Motor neuron (in vitro differentiated cells): ENCODE data around the gene TMOD3. TPM values are rescaled to one million over a fixed set of nuclear protein-coding genes. Genes with fewer than 3 reads are reported as not detected.

Experiments
- ATAC-seq, 8 experiments: fragments of 200-7000 bp; cut with Tn5 transposase; replicated peaks in 6 of 8; 2 replicates each; pipeline ENCODE4 v1.8.0; 2021; ENCODE audit warnings: mild to moderate bottlenecking in 8 of 8, moderate library complexity in 8 of 8
- H3K27ac ChIP-seq, 2 donors: fragments of 250-450 bp; sonication (Bioruptor Pico); 2 replicates each; pipeline ENCODE4 v1.9.0; 2021; ENCODE audit warnings: antibody characterized with exemption in 2 of 2, mild to moderate bottlenecking in 2 of 2, moderate library complexity in 1 of 2
- H3K4me1 ChIP-seq, 2 donors: fragments of 250-450 bp; sonication (Bioruptor Pico); replicated peaks in 1 of 2; 2 replicates each; pipeline ENCODE4 v1.6.1; 2021; ENCODE audit warnings: antibody characterized with exemption in 2 of 2, mild to moderate bottlenecking in 2 of 2, moderate library complexity in 1 of 2
- H3K4me3 ChIP-seq, 5 donors: fragments of 250-450 bp; sonication (Bioruptor Pico); 2 replicates each; pipeline ENCODE4 v1.9.0; 2021; ENCODE audit warnings: antibody characterized with exemption in 5 of 5, mild to moderate bottlenecking in 5 of 5, moderate library complexity in 4 of 5
- WGBS, 10 experiments: fragments of 450-650 bp; shearing (Covaris generic); methylation state at CpG; one replicate each; pipeline ENCODE4 v1.0.0; 2022; 5-methylcytosine and 5-hydroxymethylcytosine counted together
- in situ Hi-C, 9 experiments: fragments of 400-800 bp; cut with MboI; loops; one replicate each; pipeline ENCODE4 v1.15.0; 2021; ENCODE audit warnings: low sequenced_read_pairs in 9 of 9, low pct_unique_long_range_greater_than_20kb in 2 of 9; ENCODE audit not compliant: unreplicated experiment in 9 of 9
- total RNA-seq, 8 experiments: library from RNA; unstranded; fragments of 300-600 nt; gene quantifications; 2 replicates each; pipeline versions ENCODE4 v1.2.3 to v1.2.4, GENCODE V29; 2022

The TMOD3 gene
- total RNA-seq, 8 experiments from 2014 or later, result 10.2 to 43.6 (median 23.0) TPM

- Histone ChIP-seq H3K4me3 (no peak overlapping the region), H3K27ac (no peak overlapping the region), H3K4me1 (peaks cover 0 to 6% of the 10 kb centered on the region in 2 donors)
- in situ Hi-C loops, result no loop called here
- WGBS, 10 experiments, result 17 to 54% (median 47%) methylated on average over 1 to 3 of the region's 3 CpGs; no CpG with 5 or more reads in 1 of the 10 experiments
- peak in 3 of 8 experiments; percentile 53 to 68 (median 54) for ATAC-seq
These were observed 28.0 kb upstream of the TMOD3 start for GRCh38 chr15:51801391-51801835.

GRCh38 chr15:51802593-51802992 lies 26.9 kb upstream of the TMOD3 start:
- Histone ChIP-seq H3K4me3 (no peak overlapping the region), H3K4me1 (peaks cover 0 to 6% of the 10 kb centered on the region in 2 donors), H3K27ac (no peak overlapping the region)
- 78 to 96% (median 91%) methylated on average over 2 to 5 of the region's 5 CpGs; no CpG with 5 or more reads in 2 of the 10 experiments for WGBS, 10 experiments
- in situ Hi-C loops, result no loop called here
- no peak for ATAC-seq

- Histone ChIP-seq H3K27ac (no peak overlapping the region), H3K4me3 (no peak overlapping the region), H3K4me1 (peaks cover 0 to 2% of the 10 kb centered on the region in 2 donors)
- in situ Hi-C loops, result no loop called here
- WGBS, 10 experiments, result 76 to 100% (median 90%) methylated on average over 1 to 2 of the region's 2 CpGs; no CpG with 5 or more reads in 1 of the 10 experiments
- ATAC-seq, result peak in 1 of 8 experiments; percentile 32
These were observed 25.5 kb upstream of the TMOD3 start for GRCh38 chr15:51803965-51804364.

- ATAC-seq, result no peak
- Histone ChIP-seq H3K4me1 (no peaks in the 10 kb centered on the region), H3K27ac (no peak overlapping the region), H3K4me3 (no peak overlapping the region)
- 42 to 100% (median 87%) methylated on average over 1 to 2 of the region's 2 CpGs; no CpG with 5 or more reads in 2 of the 10 experiments for WGBS, 10 experiments
- in situ Hi-C loops, result no loop called here
These were observed 23.3 kb upstream of the TMOD3 start for GRCh38 chr15:51806123-51806522.

GRCh38 chr15:51809457-51809856 lies 20.0 kb upstream of the TMOD3 start:
- Histone ChIP-seq H3K4me3 (no peak overlapping the region), H3K4me1 (no peaks in the 10 kb centered on the region), H3K27ac (no peak overlapping the region)
- no peak for ATAC-seq
- 50 to 86% (median 82%) methylated on average over 1 of the region's 1 CpG; no CpG with 5 or more reads in 2 of the 10 experiments for WGBS, 10 experiments
- in situ Hi-C loops, result no loop called here

- WGBS, 10 experiments, result 17 to 100% (median 81%) methylated on average over 1 to 2 of the region's 2 CpGs; no CpG with 5 or more reads in 2 of the 10 experiments
- Histone ChIP-seq H3K4me1 (no peaks in the 10 kb centered on the region), H3K4me3 (no peak overlapping the region), H3K27ac (no peak overlapping the region)
- no peak for ATAC-seq
- in situ Hi-C loops, result no loop called here
These were observed 16.9 kb upstream of the TMOD3 start for GRCh38 chr15:51812598-51812997.

GRCh38 chr15:51814606-51815005 lies 14.8 kb upstream of the TMOD3 start:
- no peak for ATAC-seq
- 64 to 100% (median 87%) methylated on average over 1 to 3 of the region's 3 CpGs; no CpG with 5 or more reads in 2 of the 10 experiments for WGBS, 10 experiments
- Histone ChIP-seq H3K27ac (no peak overlapping the region), H3K4me3 (no peak overlapping the region), H3K4me1 (no peaks in the 10 kb centered on the region)
- in situ Hi-C loops, result no loop called here

- Histone ChIP-seq H3K4me3 (no peak overlapping the region), H3K27ac (no peak overlapping the region), H3K4me1 (no peaks in the 10 kb centered on the region)
- no peak for ATAC-seq
- in situ Hi-C loops, result no loop called here
These were observed 12.8 kb upstream of the TMOD3 start for GRCh38 chr15:51816611-51817010.

GRCh38 chr15:51818150-51818549 lies 11.3 kb upstream of the TMOD3 start:
- in situ Hi-C loops, result no loop called here
- Histone ChIP-seq H3K27ac (no peak overlapping the region), H3K4me1 (no peaks in the 10 kb centered on the region), H3K4me3 (no peak overlapping the region)
- peak in 2 of 8 experiments; percentile 66 to 67 for ATAC-seq
- 10 to 93% (median 45%) methylated on average over 1 to 3 of the region's 3 CpGs; no CpG with 5 or more reads in 1 of the 10 experiments for WGBS, 10 experiments

- peaks cover 0 to under 1% of the 10 kb centered on the region in 2 donors for H3K4me1 ChIP-seq
- 0 to 100% (median 71%) methylated on average over 1 to 3 of the region's 3 CpGs; no CpG with 5 or more reads in 3 of the 10 experiments for WGBS, 10 experiments
- no peak overlapping the region for H3K27ac ChIP-seq
- ATAC-seq, result no peak
- in situ Hi-C loops, result no loop called here
- no peak overlapping the region for H3K4me3 ChIP-seq
These were observed 3.8 kb upstream of the TMOD3 start for GRCh38 chr15:51825698-51826097.

- peaks cover 4 to 9% of the 10 kb centered on the region in 2 donors for H3K4me1 ChIP-seq
- 7 to 88% (median 71%) methylated on average over 1 to 7 of the region's 9 CpGs for WGBS, 10 experiments
- no peak overlapping the region for H3K27ac ChIP-seq
- in situ Hi-C loops, result no loop called here
- no peak overlapping the region for H3K4me3 ChIP-seq
- peak in 2 of 8 experiments; percentile 28 to 55 for ATAC-seq
These were observed 655 bp upstream of the TMOD3 start for GRCh38 chr15:51828621-51829375.

- in situ Hi-C loops, result no loop called here
- ATAC-seq, result no peak
- Histone ChIP-seq H3K27ac (peak overlapping the region in 1 of 2 donors; percentile 69), H3K4me1 (peaks cover 4 to 9% of the 10 kb centered on the region in 2 donors), H3K4me3 (peak overlapping the region; percentile 81 to 98 (median 94))
- 0 to 4% (median 2%) methylated on average over 2 to 6 of the region's 8 CpGs; no CpG with 5 or more reads in 1 of the 10 experiments for WGBS, 10 experiments
These were observed 888 bp downstream of the TMOD3 start for GRCh38 chr15:51830276-51830806.

- in situ Hi-C loops, result no loop called here
These were observed 4.3 kb downstream of the TMOD3 start for GRCh38 chr15:51833772-51834171.

More at GRCh38 chr15:51833772-51834171, 4.3 kb downstream of the TMOD3 start:
- WGBS, 10 experiments, result 43 to 100% (median 76%) methylated on average over 1 of the region's 1 CpG; no CpG with 5 or more reads in 4 of the 10 experiments
- ATAC-seq, result no peak
- H3K27ac ChIP-seq, result no peak overlapping the region
- peaks cover 19 to 23% of the 10 kb centered on the region in 2 donors for H3K4me1 ChIP-seq
- H3K4me3 ChIP-seq, result no peak overlapping the region
